ENCODE results near the gene LOC128125822.

Gene LOC128125822

DNA sequence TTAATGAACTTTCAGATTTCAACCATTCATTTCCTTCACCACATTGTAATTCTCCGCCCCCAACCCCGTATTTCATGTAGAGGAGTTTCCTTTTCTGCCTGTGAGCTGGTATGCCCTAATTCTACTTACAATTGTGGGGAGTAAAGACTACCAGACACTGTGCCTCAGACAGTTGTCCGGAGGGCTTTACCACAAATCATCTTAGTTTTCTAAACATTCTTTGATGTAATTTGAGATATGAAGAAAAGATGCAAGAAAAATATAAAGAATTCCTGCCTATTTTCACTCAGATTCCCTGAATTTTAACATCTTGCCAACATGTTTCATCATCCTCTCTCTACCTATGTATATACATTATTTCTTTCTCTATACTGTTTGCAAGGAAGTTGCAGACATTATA lies 28.3 kb upstream of the LOC128125822 start:
- intact Hi-C loops (cut with DNase I): no loop called here
- Histone ChIP-seq H3K36me3 (no peaks in the 10 kb centered on the region), H3K27ac (no peak overlapping the region), H3K4me1 (no peaks in the 10 kb centered on the region), H3K4me3 (no peak overlapping the region), H3K27me3 (no peaks in the 10 kb centered on the region), H3K9me3 (no peaks in the 10 kb centered on the region)
- TF ChIP-seq CTCF (IDR thresholded peaks at IDR 0.05): no peak
- ATAC-seq: no peak
- no peak for DNase-seq

DNA sequence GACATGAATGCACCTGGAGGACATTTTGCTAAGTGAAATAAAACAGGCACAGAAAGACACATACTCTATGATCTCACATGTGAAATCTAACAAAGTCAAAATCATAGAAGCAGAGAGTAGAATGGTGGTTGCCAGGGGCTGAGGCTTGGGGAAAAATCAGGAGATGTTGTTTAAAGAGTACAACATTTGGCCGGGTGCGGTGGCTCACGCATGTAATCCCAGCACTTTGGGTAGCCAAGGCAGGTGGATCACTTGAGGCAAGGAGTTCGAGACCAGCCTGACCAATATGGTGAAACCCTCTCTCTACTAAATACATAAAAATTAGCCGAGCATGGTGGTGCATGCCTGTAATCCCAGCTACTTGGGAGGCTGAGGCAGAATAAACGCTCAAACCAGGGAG lies 26.0 kb upstream of the LOC128125822 start:
- Histone ChIP-seq H3K27ac (no peak overlapping the region), H3K9me3 (no peaks in the 10 kb centered on the region), H3K36me3 (no peaks in the 10 kb centered on the region), H3K4me3 (no peak overlapping the region), H3K4me1 (no peaks in the 10 kb centered on the region), H3K27me3 (no peaks in the 10 kb centered on the region)
- no peak for TF ChIP-seq CTCF (IDR thresholded peaks at IDR 0.05)
- no peak for ATAC-seq
- intact Hi-C loops (cut with DNase I): no loop called here
- no peak for DNase-seq

DNA sequence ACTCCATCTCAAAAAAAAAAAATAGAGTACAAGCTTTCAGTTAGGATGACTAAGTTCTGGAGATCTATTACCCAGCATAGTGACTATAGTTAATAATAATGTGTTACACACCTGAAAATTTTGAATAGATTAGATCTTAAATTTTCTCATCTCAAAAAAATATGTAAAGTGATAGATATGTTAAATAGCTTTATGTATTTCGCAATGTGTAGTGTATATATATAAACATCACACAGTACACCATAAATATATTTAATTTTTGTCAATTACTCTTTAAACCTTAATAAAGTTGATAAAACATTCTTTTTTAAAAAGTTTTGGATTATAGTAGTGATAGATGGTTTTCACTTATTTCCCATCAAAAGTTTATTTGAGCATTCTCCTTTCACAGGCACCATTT lies 25.6 kb upstream of the LOC128125822 start:
- TF ChIP-seq CTCF (IDR thresholded peaks at IDR 0.05): no peak
- Histone ChIP-seq H3K4me1 (no peaks in the 10 kb centered on the region), H3K9me3 (no peaks in the 10 kb centered on the region), H3K27ac (no peak overlapping the region), H3K4me3 (no peak overlapping the region), H3K36me3 (no peaks in the 10 kb centered on the region), H3K27me3 (no peaks in the 10 kb centered on the region)
- intact Hi-C loops (cut with DNase I): no loop called here
- no peak for ATAC-seq
- no peak for DNase-seq

- no peaks in the 10 kb centered on the region for H3K4me1 ChIP-seq
- H3K36me3 ChIP-seq: no peaks in the 10 kb centered on the region
- no peak overlapping the region for H3K27ac ChIP-seq
- TF ChIP-seq CTCF (IDR thresholded peaks at IDR 0.05): no peak
- DNase-seq: no peak
- no peak overlapping the region for H3K4me3 ChIP-seq
- intact Hi-C loops (cut with DNase I): no loop called here
- no peak for ATAC-seq
- no peaks in the 10 kb centered on the region for H3K27me3 ChIP-seq
- H3K9me3 ChIP-seq: no peaks in the 10 kb centered on the region
Measured at GRCh38 chr6:63549076-63549475, 23.2 kb upstream of the LOC128125822 start.

DNA sequence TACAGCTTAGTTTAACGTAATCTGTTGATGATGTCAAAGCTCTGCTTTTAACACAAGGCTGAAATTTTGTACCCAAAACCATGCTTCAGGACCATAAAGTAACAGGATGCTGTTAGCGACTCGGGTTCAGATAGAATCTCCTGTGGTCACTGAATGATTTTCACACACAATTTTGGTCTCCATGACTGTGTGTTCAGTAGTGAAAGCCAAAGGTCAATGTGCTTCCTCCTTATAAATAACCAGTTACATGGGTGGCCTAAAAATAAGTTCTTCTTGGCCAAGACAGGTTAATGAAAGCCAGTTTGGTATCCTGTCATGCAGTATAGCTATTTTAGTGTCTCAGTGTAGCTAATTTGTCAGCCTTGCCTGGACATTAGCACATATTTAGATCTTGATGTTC lies 19.1 kb upstream of the LOC128125822 start:
- Histone ChIP-seq H3K4me3 (no peak overlapping the region), H3K27ac (no peak overlapping the region), H3K36me3 (no peaks in the 10 kb centered on the region), H3K27me3 (no peaks in the 10 kb centered on the region), H3K9me3 (no peaks in the 10 kb centered on the region), H3K4me1 (no peaks in the 10 kb centered on the region)
- no peak for TF ChIP-seq CTCF (IDR thresholded peaks at IDR 0.05)
- no peak for ATAC-seq
- DNase-seq: no peak
- intact Hi-C loops (cut with DNase I): no loop called here
